NCI-H1048 (cell line): ENCODE data around the gene AHCY.
"Not testable (repeated sequence)": the region's sequence is repeated elsewhere in the genome, so short reads cannot be mapped to it uniquely, and the experiment has no call there.

Source experiments
- DNase-seq: peaks from one replicate; lab custom pipeline; 2025; lab: John Stamatoyannopoulos, UW

The AHCY gene

GRCh38 chr20:34322267-34323105 lies 19.3 kb upstream of the AHCY start:
- DNase-seq: no peak

GRCh38 chr20:34320861-34321260 lies 17.7 kb upstream of the AHCY start:
- DNase-seq: no peak

GRCh38 chr20:34318609-34319443 lies 15.7 kb upstream of the AHCY start:
- no peak for DNase-seq

- DNase-seq: no peak
Measured at GRCh38 chr20:34316196-34316814, 13.2 kb upstream of the AHCY start.

- DNase-seq: no peak
Measured at GRCh38 chr20:34315236-34315635, 12.1 kb upstream of the AHCY start.

- peak; percentile 39 for DNase-seq
Measured at GRCh38 chr20:34312544-34313217, 9.5 kb upstream of the AHCY start.

- no peak for DNase-seq
Measured at GRCh38 chr20:34312024-34312460, 8.9 kb upstream of the AHCY start.

GRCh38 chr20:34311118-34312023 lies 8.2 kb upstream of the AHCY start:
- no peak for DNase-seq

- DNase-seq: no peak
Measured at GRCh38 chr20:34310481-34311117, 7.4 kb upstream of the AHCY start.

GRCh38 chr20:34309691-34310090 lies 6.5 kb upstream of the AHCY start:
- no peak for DNase-seq

- DNase-seq: no peak
Measured at GRCh38 chr20:34305333-34306230, 2.4 kb upstream of the AHCY start.

GRCh38 chr20:34302312-34302722 lies 838 bp downstream of the AHCY start:
- DNase-seq: no peak

GRCh38 chr20:34301587-34302311 lies 1.4 kb downstream of the AHCY start:
- DNase-seq: no peak

GRCh38 chr20:34300809-34301586 lies 2.2 kb downstream of the AHCY start:
- no peak for DNase-seq

GRCh38 chr20:34300256-34300806 lies 2.8 kb downstream of the AHCY start:
- no peak for DNase-seq

- DNase-seq: no peak
Measured at GRCh38 chr20:34299556-34300255, 3.4 kb downstream of the AHCY start.

GRCh38 chr20:34298294-34298784 lies 4.8 kb downstream of the AHCY start:
- DNase-seq: not testable (repeated sequence)
